GM18909 (cell line): ENCODE measurements around the gene MVK.

Experiments used
- ATAC-seq: cut with Tn5 transposase; IDR thresholded peaks from one replicate; pipeline ENCODE4 v1.9.1; 2021; ENCODE audit warnings: mild to moderate bottlenecking; ENCODE audit not compliant: unreplicated experiment, poor library complexity

MVK gene

DNA sequence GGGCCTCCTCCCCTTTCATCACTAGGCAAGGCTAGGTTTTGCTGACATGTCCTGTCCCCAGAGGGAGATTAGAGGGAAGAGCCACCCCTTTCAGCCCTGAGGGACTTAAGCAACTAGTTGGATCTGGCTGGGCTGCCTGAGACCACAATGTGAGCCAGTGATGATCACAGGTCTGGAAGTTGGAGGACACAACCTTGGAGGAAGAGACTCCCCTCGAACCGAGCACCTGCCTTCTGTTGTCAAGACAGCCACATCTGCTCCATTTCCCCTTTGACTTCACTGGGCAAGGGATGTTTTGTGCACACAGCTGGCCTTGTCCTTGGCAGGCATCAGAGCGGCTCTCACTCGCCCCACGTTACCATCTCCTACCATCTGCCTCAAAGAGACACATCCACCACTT is 31.4 kb downstream of the MVK start:
- no peak for ATAC-seq

DNA sequence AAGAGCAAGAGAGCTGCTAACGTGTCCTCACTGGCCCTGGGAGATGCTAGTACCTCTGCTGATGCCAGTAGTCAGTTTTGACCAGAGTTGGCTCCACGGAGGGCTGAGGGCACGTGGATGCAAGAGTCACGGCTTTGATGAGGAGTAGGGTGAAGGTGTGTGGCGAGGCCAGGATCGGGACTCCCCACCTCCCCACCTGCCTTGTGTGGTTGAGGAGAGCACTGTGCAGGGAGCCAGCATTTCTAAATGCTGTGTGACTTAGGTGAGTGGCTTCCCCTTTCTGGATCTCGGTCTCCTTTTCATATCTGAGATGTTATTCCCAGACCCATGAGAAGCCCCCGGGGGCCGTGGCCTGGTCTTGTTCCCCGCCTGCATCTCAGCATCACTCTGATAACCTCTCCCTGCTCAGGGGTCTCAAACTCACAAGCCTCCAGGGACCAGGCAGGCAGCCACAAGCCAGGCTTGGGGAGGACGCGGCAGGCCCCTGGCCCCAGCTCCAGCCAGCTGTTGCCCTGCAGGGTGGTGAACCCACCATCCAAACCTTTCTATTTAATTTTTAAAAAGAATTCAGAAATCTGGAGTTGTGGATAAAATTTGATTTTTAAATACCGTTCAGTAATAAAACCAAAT is 32.1 kb downstream of the MVK start:
- no peak for ATAC-seq

DNA sequence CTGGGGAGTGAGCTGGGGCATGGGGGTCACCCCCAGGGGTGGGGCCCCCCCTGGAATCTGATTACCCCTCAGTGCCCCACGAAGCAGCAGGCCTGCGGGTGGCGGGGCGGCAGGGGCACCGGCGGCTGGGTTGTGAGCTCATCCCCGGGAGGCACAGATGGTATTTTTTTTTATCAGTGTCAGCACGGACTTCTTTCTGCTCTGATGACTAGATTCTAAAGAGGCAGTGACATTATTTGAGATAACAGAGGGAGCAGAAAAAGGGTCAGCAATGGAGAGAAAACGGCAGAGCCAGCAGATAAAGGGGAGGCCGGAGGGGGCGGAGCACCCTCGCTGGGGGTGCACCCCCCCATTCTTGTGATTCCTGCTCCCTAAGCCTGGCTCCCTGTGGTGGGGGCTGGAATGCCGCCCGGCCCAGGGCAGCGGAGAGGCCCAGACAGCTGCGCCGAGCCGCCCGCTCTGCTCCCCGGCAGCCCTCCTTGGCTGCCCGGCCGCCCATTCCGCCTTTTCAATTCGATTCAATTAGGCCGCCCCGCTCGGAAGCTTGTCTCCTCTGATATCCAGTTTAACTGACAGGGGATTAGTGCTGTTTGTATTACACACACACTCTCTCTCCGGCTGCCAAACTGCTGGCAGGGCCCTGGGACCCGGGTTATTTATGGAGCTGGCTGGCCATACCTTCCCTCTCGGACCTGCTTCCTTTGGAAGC is 32.9 kb downstream of the MVK start:
- ATAC-seq, result no peak

DNA sequence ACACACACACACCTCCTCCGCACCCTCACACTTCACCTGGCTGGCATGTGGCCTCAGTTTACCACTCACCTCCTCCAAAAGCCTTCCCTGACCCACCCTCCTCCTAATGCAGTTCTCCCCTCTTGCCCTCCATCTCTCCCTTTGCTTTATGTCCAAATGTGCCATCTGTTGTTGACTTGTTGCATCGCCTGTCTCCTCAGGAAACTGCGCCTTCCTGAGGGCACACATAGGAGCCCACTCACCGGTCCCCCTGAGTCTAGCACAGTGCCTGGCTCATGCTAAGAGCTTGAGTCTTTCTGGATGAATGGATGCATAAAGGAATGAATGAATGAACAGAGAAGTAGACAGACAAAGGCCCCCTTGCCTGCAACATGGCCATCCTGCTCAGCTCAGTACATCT is 34.0 kb downstream of the MVK start:
- no peak for ATAC-seq

DNA sequence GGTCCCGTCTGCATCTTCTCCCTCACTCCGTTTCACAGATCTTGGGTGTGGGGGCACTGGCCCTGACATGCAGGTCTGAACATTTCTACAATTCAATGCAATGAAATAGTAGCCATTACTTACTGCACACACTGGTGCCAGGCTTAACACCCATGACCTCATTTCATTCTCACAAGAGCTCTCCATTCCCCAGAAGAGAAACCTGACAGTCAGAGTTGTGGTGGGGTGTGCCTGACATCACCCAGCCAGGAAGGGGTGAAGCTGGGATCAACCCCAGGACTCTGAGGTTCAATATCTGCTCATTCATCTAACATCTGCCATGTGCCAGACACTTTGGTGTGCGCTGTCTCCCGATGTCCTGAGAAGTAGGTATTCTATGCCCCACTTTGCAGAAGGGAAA is 34.7 kb downstream of the MVK start:
- no peak for ATAC-seq

DNA sequence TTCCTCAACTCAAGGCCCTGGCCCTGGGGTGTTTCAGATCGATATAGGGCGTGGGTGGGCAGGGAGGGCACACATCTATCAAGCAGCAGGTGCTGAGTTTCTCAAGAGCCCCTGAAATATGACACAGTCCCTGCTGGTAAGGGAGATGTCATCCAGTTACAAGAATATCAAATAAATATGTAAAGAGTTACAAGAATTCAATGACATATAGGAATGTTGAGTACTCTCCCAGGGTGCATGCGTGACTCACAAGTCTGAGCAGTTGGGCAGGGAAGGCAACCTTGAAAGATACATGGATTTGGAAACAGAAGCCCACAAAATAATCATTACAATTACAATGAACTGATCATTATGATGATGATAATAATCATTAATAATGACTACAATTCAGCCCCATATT is 35.2 kb downstream of the MVK start:
- ATAC-seq, result no peak

DNA sequence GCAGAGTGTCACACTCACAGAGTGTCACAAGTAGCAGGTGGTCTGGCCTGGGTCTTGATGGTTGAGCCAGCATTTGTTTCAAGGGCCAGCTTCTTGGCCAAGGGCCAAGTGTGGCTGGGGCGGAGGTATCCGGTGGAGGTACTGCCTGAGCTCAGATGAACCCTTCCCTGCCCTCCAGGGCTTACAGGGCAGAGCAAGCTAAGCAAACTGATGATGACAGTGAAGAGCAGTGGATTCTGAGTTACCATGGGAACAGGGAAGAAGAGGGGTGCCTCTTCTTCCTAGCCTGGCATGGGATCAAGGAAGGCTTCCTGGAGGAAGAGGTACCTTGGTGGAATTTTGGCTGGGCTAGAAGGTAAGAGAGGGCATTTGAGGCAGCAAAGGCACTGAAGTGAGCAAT is 35.7 kb downstream of the MVK start:
- no peak for ATAC-seq

DNA sequence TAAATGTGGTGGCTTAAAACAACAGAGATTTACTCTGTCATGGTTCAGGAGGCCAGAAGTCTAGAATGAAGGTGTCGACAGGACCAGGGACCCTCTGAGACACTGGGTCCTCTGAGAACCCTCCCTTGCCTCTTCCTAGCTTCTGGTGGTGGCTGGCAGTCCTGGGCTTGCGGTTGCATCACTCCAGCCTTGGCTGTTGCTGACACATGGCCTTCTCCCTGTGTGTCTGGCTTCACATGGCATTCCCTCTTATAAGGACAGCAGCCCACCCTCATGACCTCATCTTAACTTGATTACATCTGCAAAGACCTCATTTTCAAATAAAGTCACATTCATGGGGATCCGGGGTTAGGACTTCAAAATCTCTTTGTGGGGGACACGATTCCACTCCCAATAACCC is 36.9 kb downstream of the MVK start:
- no peak for ATAC-seq

DNA sequence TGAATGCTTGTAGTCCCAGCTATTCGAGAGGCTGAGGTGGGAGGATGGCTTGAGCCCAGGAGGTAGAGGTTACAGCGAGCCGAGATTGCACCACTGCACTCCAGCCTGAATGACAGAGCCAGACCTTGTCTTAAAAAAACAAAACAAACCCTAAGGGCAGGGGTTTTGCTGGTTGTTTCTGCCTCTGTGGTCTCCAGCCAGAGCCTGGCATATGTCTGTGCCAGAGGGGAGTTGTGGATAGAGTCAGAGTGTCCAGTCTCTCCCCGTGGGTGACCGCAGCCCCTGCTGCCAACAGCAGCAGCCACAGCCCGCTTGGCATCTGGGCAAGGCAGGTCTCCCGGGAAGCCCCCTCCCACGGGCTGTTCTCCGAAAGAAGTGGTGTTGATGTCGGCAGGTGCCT is 37.6 kb downstream of the MVK start:
- no peak for ATAC-seq

DNA sequence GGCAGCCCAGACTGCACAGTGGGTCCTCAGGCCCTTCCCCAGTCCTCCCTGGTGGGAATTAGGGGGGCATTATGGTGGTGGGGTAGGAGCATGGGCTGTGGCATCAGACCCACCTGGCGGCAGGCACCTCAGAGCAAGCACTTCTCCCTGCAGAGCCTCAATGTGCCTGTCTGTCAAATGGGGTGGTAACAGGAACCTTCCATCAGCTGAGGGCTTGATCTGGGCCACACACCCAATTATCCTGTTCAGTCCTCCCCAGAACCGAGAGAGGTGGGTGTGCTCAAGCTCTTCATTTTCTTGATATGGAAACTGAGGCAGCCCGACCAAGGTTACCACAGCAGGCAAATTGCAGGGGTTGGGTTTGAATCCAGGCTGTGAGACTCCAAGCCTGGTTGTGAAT is 38.4 kb downstream of the MVK start:
- ATAC-seq, result no peak

DNA sequence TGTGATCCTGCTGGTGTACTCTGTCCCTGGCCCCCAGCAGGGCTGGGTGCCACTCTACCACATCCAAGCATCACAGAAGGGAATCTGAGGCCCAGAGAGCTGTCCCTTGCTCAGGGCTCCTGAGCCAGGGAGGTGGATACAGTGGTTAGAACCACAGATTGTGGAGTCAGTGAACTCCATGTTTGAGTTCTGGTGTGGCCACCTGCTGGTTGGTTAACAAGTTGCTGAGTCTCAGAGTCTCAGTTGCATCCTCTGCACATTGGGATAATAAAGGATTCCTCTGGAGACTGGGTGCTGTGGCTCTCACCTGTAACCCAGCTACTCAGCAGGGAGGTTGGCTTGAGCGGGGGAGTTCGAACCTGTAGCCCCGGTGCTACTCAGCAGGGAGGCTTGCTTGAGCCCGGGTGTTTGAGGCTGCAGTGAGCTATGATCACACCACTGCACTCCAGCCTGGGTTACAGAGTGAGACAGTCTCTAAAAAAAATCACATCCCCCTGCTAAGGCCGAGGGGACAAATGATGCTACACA is 39.4 kb downstream of the MVK start:
- ATAC-seq, result no peak

DNA sequence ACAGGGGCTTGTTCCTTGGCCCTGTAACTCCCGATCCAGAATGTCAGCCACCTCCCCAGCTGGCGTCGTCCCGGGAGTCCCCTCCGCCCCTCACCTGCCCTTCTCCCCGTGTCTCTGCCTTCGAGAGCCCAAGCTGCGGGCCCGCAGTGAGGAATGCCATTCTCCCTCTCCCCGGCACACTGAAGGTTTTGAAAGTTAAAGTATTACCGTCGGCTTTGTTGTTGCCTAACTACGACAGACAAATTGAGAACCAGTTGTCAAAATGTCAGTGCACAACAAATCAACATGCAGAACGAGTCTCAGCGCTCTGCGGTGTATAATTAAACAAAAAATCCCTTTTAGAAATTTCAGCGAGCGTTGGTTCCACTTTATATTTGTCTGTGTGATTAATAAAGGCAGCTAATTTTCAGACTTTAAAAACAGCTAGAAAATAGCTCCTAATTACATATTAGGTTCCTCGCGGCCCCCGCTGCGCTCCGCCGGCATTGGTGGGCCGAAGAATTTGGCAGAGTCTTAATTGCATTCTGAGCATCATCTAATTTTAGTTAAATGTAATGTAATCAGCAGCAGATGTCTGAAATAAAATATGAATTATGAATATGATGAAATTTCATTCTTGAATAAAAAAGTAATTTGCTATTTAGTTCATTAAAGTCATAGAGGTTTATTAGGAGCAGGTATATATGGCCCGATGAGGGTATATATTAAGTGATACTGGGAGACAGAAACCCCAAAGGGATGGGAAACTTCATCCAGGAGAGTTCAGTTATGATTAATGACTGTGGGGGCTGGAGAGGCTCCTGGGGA is 40.3 kb downstream of the MVK start:
- no peak for ATAC-seq

DNA sequence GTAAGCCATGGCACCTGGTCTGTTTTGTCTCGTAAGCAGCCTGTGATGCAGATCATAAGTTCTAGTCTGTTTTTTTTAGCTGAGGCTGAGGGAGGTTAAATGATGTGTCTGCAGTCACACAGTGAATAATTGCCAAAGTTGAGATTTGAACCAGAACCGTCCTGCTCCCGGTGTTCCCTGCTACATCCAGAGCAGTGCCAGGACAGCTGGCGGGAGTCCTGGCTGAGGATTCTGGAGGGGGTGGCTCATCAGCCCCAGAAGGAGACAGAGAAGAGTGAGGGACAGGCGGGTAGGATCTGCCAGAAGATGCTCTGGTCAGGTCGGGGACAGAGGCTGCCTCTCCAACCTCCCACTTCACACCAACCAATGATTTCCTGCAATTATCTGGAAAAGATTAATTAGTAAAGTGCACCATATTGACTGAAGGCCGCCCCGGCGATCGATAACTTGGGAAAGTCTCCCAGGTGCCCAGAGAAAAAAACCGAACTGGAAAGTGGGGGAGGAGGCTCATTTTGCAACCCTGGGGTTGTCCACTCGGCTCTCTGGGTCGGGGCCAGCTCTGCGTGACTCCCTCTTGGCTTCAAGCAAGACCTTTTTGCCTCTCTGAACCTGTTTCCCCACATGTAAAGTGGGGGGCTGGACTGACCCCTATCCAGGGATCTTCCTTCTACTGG is 42.1 kb downstream of the MVK start:
- no peak for ATAC-seq

DNA sequence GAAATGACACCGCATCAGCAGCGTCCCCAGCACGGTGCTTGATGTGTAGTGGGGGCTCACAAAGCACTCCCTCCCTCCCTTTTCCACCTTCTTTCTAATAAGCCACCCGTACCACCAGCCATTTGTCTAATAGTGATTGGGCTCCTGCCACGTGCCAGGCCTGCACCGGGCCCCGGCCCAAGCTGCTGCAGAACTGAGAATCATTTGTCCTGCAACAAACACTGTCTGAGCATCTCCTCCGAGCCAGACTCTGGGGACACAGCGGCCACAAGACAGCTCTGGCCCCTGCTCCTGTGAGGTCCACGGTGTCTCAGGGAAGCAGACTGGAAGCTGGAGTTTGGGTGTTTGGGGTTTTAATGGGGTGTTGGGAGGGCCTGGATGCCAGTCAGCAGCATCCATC is 43.9 kb downstream of the MVK start:
- ATAC-seq, result no peak

DNA sequence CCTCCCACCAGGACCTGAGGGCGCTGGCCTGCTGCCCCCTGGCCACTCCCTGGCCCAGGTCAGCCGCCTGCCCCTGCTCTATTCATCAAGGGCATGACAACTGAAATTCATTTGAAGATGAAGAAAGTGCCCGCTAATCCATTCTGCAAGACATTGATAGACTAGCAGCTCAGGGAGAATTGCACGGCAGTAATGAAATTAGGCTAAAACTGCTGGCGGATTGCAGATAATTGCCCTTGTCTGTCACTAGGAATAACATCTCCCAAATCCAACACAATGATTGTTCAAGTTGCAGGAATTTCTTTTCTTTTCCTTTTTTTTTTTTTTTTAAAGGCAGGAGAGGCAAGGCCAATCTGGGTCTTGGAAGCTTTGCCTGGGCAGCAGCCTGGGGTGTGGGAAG is 44.5 kb downstream of the MVK start:
- no peak for ATAC-seq

DNA sequence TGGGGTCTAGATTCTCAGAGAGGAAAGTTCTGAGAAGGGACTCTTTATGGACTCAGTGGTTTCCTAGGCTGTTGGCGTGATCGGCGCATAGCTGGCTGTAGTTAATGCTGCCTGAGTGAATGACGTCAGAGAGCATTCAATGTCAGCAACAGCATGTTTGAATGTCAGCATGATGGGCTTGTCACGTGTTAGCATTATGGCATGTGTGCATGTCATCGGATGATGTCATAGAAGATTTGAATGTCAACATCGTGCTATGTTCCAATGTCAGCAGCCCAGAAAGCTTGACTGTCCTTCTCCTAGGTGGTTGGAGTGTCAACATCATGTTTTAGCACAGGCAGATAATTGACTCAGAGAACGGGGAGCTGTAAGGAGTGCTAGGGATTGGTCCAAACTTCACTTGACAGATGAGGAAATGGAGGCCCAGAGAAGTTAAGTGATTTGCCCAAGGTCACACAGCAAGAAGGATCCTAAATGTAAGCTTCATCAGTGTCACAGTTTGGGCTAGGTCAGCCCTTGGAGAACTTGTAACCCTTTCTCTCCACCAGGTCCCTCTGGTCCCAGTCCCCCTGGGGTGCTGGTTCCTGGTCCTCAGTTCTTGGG is 45.5 kb downstream of the MVK start:
- ATAC-seq, result no peak

DNA sequence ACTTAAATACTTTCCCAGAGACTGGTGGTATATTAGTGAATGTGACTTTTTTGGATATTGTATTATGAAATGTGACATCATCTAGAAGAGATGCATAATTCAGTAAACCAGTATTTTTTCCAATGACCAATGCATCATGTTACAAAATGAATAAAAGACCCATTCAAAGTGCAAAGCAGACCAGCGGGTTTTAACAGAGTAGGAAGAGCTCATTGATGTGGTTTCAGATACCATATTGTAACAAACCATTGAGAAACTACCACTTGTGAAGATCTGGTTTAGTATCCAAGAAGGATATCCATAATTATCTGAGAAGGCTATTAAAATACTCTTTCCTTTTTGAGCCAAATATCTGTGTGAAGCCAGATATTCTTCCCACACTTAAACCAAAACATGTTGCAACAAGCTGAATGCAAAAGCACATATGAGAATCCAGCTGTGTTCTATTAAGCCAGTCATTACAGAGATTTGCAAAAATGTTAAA is 47.7 kb downstream of the MVK start:
- ATAC-seq, result no peak

DNA sequence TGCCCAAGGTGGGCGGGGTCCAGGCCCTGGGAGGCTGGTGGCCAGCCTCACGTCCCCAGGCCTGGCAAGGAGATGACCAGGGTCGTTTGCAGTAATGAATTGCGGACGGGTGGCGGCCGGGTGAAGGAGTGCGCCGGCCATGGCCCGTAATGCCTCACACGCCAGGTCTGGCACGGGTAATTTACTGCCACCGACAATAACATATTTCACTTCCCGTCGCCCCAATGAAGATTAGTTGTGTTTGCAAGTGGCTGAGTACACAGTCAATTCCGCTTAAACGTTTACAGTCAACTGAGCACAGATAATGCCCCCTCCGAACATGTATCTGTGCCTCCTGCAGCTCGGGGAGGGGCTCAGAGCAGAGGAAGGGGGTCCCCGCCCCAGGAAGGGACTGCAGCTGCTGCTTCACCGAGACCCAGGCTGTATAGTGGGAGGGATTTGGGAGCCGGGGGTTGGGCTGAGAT is 48.3 kb downstream of the MVK start:
- ATAC-seq, result no peak

DNA sequence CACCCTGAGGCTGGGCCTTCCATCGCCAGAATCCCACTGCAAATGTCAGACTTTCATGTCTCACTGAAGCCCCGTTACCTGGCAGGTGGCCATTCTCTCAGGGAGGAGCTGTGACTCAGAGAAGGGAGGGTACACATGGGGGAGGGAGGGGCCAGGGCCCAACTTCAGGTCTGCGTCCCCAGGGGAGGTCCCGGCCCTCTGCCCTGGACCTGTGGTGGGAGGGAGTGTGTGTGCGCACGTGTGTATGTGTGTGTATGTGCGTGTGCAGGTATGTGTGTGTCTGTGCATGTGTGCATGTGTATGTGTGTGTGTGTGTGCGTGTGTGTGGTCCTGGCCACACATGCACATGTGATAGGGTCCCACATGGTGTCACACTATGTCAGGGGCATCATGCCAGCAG is 50.9 kb downstream of the MVK start:
- no peak for ATAC-seq

DNA sequence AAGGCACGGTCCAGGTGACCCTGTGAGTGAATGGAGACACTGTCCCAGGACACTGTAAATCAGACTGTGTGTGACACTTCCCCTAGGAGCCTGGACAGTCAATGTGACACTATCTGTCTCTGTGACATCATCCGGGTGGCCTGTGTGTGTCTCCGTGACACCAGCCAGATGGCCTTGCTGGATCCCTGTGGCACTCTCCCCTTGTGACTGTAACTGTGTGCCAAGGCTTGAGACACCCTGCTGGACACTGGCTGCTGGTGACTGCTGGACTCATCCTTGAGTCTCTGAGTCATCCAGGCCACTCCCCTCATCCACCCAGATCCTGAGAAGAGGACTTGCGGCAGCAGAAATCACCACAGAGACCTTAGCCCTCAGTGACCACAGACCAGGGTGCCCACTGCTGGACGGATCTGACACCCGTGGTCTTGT is 51.6 kb downstream of the MVK start:
- ATAC-seq, result no peak
